Psoas muscle (tissue), 8 donors: ENCODE results near the gene CD300C. TPM values are rescaled to one million over a fixed set of nuclear protein-coding genes. Genes with fewer than 3 reads are reported as not detected.

Experiments used
- ATAC-seq, 4 donors: fragments of 200-7000 bp; cut with Tn5 transposase; one replicate each; pipeline ENCODE4 v1.9.1; 2020; ENCODE audit warnings: moderate library complexity in 3 of 4, mild to moderate bottlenecking in 2 of 4
- DNase-seq, 2 donors: peaks; one replicate each; pipeline ENCODE4 v3.0.0-alpha.2; 2020
- H3K27ac ChIP-seq: fragments of 200-600 bp; one replicate; pipeline ENCODE4 v1.8.0; 2022
- H3K27me3 ChIP-seq, 3 donors: fragments of 200-600 bp in 1 of 3; one replicate each; pipeline versions ENCODE4 v1.6.1 to v1.8.0; 2013 to 2022; ENCODE audit warnings: low read length in 2 of 3, mild to moderate bottlenecking in 2 of 3, moderate library complexity in 1 of 3; ENCODE audit not compliant: insufficient read depth in 3 of 3
- H3K36me3 ChIP-seq, 2 donors: fragments of 200-600 bp in 1 of 2; one replicate each; pipeline versions ENCODE4 v1.6.1 to v1.8.0; 2013 to 2022; ENCODE audit warnings: low read depth in 1 of 2, mild to moderate bottlenecking in 1 of 2, moderate library complexity in 1 of 2; ENCODE audit not compliant: insufficient read depth in 1 of 2
- H3K4me1 ChIP-seq: fragments of 200-600 bp; one replicate; pipeline ENCODE4 v1.8.0; 2022
- H3K4me3 ChIP-seq: fragments of 200-600 bp; one replicate; pipeline ENCODE4 v1.8.0; 2022; ENCODE audit warnings: mild to moderate bottlenecking
- H3K9me3 ChIP-seq: fragments of 200-600 bp; one replicate; pipeline ENCODE4 v1.8.0; 2022
- CTCF ChIP-seq: fragments of 200-600 bp; IDR thresholded peaks from one replicate; pipeline ENCODE4 v1.8.0; 2022; ENCODE audit warnings: antibody characterized with exemption
- WGBS, 3 donors: extraction: QIAGEN DNeasy Blood & Tissue Kit; methylation state at CpG; one replicate each; pipeline versions ENCODE4 v1.1.6 to v1.1.7; 2013; 5-methylcytosine and 5-hydroxymethylcytosine counted together
- intact Hi-C, 2 donors: fragments of 100-400 bp; cut with DNase I; formaldehyde crosslinking; loops; one replicate each; pipeline versions ENCODE4 v1.11.0 to v1.14.2; 2022
- long read RNA-seq, 2 donors: library from polyadenylated mRNA; unstranded; transcript quantifications; one replicate each; pipeline ENCODE4 v2.0.0, GENCODE V29; 2021
- polyA plus RNA-seq, 3 donors: library from polyadenylated mRNA; stranded (reverse); fragments of 200-250 nt; gene quantifications; one replicate each; pipeline ENCODE4 v1.2.3, GENCODE V29; 2013
- total RNA-seq, 4 donors: library from RNA; stranded (reverse); fragmentation: NEBNext Ultra II Directional in 2 of 4; extraction: Animal tissue kit (Norgen Biotek cat#: 25700) in 2 of 4; gene quantifications; one replicate each; pipeline versions ENCODE4 v1.2.1 to v1.2.4, GENCODE V29; 2021 to 2023
- donor health status: healthy with polysubstance abuse.
- donor health status: DM: no; HTN: no; CAD: no; lungs with moderate emphysema.
- donor health status: Bipolar disorder and iron deficiency.
- donor health status: healthy.
- donor health status: DM: yes; HTN: yes; CAD: no.
- donor health status: DM: no; HTN: no; CAD: no.
- donor health status: DM: no; HTN: no; CAD: no.
- donor health status: DM: yes; HTN: yes; CAD: no.

CD300C gene
- total RNA-seq (under 1 TPM; 0.32 to 0.44 (median 0.41) TPM), polyA plus RNA-seq (under 1 TPM; 0.03 to 0.27 (median 0.18) TPM)
- long read RNA-seq, donor 1, partial matches to known transcripts: 0 of 1 reads
- long read RNA-seq, donor 1, other reads (novel, unspliced or antisense): 1 of 1 reads
- long read RNA-seq, donor 2: 0 reads

DNA sequence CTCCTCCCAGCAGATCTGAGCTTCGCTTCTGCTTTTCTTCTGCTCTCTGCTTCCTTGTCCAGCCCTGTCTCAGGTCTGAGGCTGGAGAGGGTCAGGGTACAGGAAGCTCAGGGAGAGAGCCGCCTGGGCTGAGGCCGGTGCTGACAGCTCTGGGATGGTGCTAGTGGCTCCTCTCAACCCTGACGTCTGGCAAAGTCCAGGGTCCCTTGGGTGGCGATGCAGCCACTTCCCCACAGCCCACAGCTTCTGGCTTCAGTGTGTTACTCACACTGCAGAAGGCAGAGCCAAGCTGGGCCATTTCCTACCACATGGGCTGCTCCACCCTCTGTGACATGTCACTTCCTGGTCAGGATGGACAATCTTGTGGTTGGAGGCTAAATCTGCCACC lies at the start of gene CD300C:
TSS of gene CD300C (minus strand) at position 273 of the 388 bp plus-strand sequence. CDS start 333 bp downstream, outside the sequence.
- intact Hi-C loops: no loop called here
- ATAC-seq: no peak
- no peak for DNase-seq
- Histone ChIP-seq H3K4me1 (no peaks in the 10 kb centered on the region), H3K27ac (no peak within 1 kb of the TSS), H3K4me3 (no peak within 1 kb of the TSS), H3K36me3 (no peaks in the 10 kb centered on the region), H3K27me3 (no peaks in the 10 kb centered on the region), H3K9me3 (no peaks in the 10 kb centered on the region)
- TF ChIP-seq CTCF: no peak
- WGBS, 3 donors: 65 to 76% (median 72%) methylated on average over 5 of the region's 5 CpGs

DNA sequence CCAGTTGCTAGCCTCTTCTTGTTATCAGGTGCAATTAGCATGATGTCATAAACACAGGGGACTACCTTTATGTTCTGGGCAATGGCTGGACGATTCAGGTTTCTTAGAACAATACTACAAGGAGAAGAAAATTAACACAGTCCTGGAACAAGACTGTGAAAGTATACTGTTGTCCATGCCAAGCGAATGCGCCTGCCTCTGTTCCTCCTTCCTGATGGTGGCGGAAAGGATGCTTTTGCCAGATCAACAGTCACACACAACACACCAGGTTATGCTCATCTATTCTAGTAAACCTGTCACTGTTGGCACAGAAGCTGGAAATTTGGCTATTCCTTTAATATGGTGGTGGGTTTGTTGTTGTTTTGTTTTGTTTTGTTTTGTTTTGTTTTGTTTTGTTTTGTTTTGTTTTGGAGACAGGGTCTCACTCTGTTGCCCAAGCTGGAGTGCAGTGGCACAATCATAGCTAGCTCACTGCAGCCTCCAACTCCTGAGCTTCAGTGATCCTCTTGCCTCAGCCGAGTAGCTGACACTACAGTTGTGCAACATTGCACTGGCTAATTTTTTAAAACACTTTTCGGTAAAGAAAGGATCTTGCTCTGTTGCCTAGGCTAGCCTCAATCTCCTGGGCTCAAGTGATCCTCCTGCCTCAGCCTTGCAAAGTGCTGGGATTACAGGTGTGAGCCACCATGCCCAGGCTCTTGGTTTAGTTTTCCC lies 49.3 kb upstream of the CD300C start:
- ATAC-seq: no peak
- peaks cover 0 to 14% (median 0%) of the 10 kb centered on the region in 3 donors for H3K27me3 ChIP-seq
- intact Hi-C loops: no loop called here

GRCh38 chr17:74592087-74592990 lies 46.4 kb upstream of the CD300C start, which contains the start of gene CD300LD:
TSS of gene CD300LD (minus strand) at chr17:74592283. CDS start at chr17:74592202, 81 bp downstream.
- ATAC-seq (no peak), DNase-seq (no peak)
- 72 to 75% (median 73%) methylated on average over 14 of the region's 14 CpGs for WGBS, 3 donors
- H3K9me3 ChIP-seq: no peaks in the 10 kb centered on the region
- H3K27ac ChIP-seq: no peak within 1 kb of the TSS
- no peak within 1 kb of the TSS for H3K4me3 ChIP-seq
- no peak for TF ChIP-seq CTCF
- H3K36me3 ChIP-seq: no peaks in the 10 kb centered on the region
- no peaks in the 10 kb centered on the region for H3K4me1 ChIP-seq
- H3K27me3 ChIP-seq: peaks cover 0 to 5% (median 0%) of the 10 kb centered on the region in 3 donors
- intact Hi-C loops: no loop called here

More for the DNA sequence above, 49.3 kb upstream of the CD300C start:
- Histone ChIP-seq H3K36me3 (no peaks in the 10 kb centered on the region), H3K4me3 (no peak overlapping the region), H3K4me1 (no peaks in the 10 kb centered on the region), H3K27ac (no peak overlapping the region), H3K9me3 (no peaks in the 10 kb centered on the region)
- no peak for TF ChIP-seq CTCF
- 67 to 81% (median 68%) methylated on average over 6 of the region's 6 CpGs for WGBS, 3 donors
- no peak for DNase-seq

DNA sequence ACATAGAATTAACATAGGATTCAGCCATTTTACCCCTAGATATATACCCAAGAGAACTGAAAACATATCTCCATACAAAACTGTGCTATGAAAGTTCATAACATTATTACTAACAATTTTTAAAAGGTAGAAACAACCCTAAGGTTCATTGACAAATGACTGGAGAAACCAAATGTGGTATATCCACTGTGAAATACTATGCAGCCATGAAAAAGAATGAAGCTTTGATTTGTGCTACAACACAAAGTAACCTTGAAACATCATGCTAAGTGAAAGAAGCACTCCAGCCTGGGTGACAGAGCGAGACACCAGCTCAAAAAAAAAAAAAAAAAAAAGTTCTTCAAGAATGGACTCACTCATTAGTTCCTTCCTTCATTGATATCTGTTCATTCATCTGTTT lies 45.6 kb upstream of the CD300C start:
- ATAC-seq (no peak), DNase-seq (no peak)
- Histone ChIP-seq H3K4me3 (no peak overlapping the region), H3K27me3 (peaks cover 0 to 5% (median 0%) of the 10 kb centered on the region in 3 donors), H3K9me3 (no peaks in the 10 kb centered on the region), H3K36me3 (no peaks in the 10 kb centered on the region), H3K4me1 (no peaks in the 10 kb centered on the region), H3K27ac (no peak overlapping the region)
- intact Hi-C loops: no loop called here
- TF ChIP-seq CTCF: no peak
- WGBS, 3 donors: 68 to 74% (median 74%) methylated on average over 1 of the region's 1 CpG
